GM12878 (cell line): ENCODE data around the gene KLK5. TPM values are rescaled to one million over a fixed set of nuclear protein-coding genes. Genes with fewer than 3 reads are reported as not detected.

Source experiments
- ATAC-seq: fragments of 200-7000 bp; cut with Tn5 transposase; 3 replicates; pipeline ENCODE4 v1.9.1; 2020; ENCODE audit warnings: mild to moderate bottlenecking, moderate library complexity
- BruUV-seq: library from RNA; stranded (reverse); fragments of 400-500 nt; replicated peaks from 2 replicates; lab custom pipeline; 2021; lab: Mats Ljungman, UMichigan
- CTCF ChIA-PET: fragments of 300-600 bp; sonication (Branson Sonifier 250); formaldehyde crosslinking; extraction: SDS; loops from one replicate; lab custom pipeline; 2021; ENCODE audit warnings: inconsistent platforms; lab: Yijun Ruan, JAX
- POLR2A ChIA-PET: fragments of 350-600 bp; formaldehyde crosslinking; extraction: SDS; loops from one replicate; lab custom pipeline; 2021; ENCODE audit warnings: inconsistent platforms; lab: Charles Lee
- RAD21 ChIA-PET: fragments of 300-600 bp; sonication (Branson Sonifier 250); formaldehyde crosslinking; loops from one replicate; lab custom pipeline; 2023; ENCODE audit warnings: antibody characterized with exemption; ENCODE audit not compliant: unreplicated experiment; lab: Charles Lee
- SMC1A ChIA-PET: fragments of 300-600 bp; sonication (Branson Sonifier 250); formaldehyde crosslinking; loops from one replicate; lab custom pipeline; 2023; ENCODE audit not compliant: unreplicated experiment, uncharacterized antibody; lab: Charles Lee
- DNase-seq: peaks from one replicate; pipeline ENCODE4 v3.0.0-alpha.2; 2011; ENCODE audit warnings: low read depth, low spot score
- FAIRE-seq: peaks from 3 replicates; lab custom pipeline; 2011; peaks lifted over from hg19 to GRCh38; lab: Jason Lieb, UNC
- H2AFZ ChIP-seq: 2 replicates; pipeline ENCODE4 v1.6.0; 2011; ENCODE audit warnings: low read depth, low read length, control low read depth; ENCODE audit not compliant: control insufficient read depth
- H3K27ac ChIP-seq: 2 replicates; pipeline ENCODE4 v1.5.1; 2011; ENCODE audit warnings: control low read depth; ENCODE audit not compliant: control insufficient read depth, insufficient read depth
- H3K27me3 ChIP-seq, 2 experiments: replicated peaks in 1 of 2; 2 replicates each; pipeline versions ENCODE4 v1.6.0 to v1.6.1; 2011; ENCODE audit warnings: low read length in 1 of 2; ENCODE audit not compliant: control insufficient read depth in 2 of 2, insufficient read depth in 2 of 2
- H3K36me3 ChIP-seq, 2 experiments: 2 replicates each; pipeline ENCODE4 v1.5.1; 2011; ENCODE audit warnings: low read length in 1 of 2; ENCODE audit not compliant: control insufficient read depth in 2 of 2, insufficient read depth in 2 of 2
- H3K4me1 ChIP-seq: 2 replicates; pipeline ENCODE4 v1.6.1; 2011; ENCODE audit warnings: mild to moderate bottlenecking, low read length, moderate library complexity, mixed read lengths; ENCODE audit not compliant: control insufficient read depth, insufficient read depth
- H3K4me2 ChIP-seq: 2 replicates; pipeline ENCODE4 v1.6.0; 2011; ENCODE audit warnings: control low read depth; ENCODE audit not compliant: control insufficient read depth, insufficient read depth
- H3K4me3 ChIP-seq: fragments of 200-600 bp; sonication (generic); 2 replicates; pipeline ENCODE4 v1.5.1; 2016
- H3K79me2 ChIP-seq: 2 replicates; pipeline ENCODE4 v1.6.0; 2011; ENCODE audit warnings: low read length; ENCODE audit not compliant: control insufficient read depth, insufficient read depth
- H3K9ac ChIP-seq: 2 replicates; pipeline ENCODE4 v1.8.0; 2011; ENCODE audit warnings: low read length, control low read depth, mixed read lengths; ENCODE audit not compliant: control insufficient read depth, insufficient read depth
- H3K9me3 ChIP-seq: replicated peaks from 3 replicates; pipeline ENCODE4 v1.5.1; 2011; ENCODE audit warnings: mild to moderate bottlenecking, low read length; ENCODE audit not compliant: control insufficient read depth, insufficient read depth
- H4K20me1 ChIP-seq: 2 replicates; pipeline ENCODE4 v1.6.0; 2011; ENCODE audit not compliant: control insufficient read depth, insufficient read depth
- CBX3 ChIP-seq: fragments of 200-600 bp; sonication (generic); IDR thresholded peaks from 2 replicates; pipeline ENCODE4 v1.6.1; 2016; ENCODE audit warnings: low read depth, borderline replicate concordance
- ESRRA ChIP-seq: IDR thresholded peaks from 2 replicates; pipeline ENCODE4 v1.6.1; 2012; ENCODE audit warnings: mild to moderate bottlenecking, low read length, improper control_type of control experiment
- MEF2A ChIP-seq: IDR thresholded peaks from 2 replicates; pipeline ENCODE4 v1.6.1; 2011; ENCODE audit warnings: low read depth, mild to moderate bottlenecking, low read length, moderate library complexity; ENCODE audit not compliant: insufficient read depth
- MXI1 ChIP-seq: fragments of 150-350 bp; IDR thresholded peaks from 2 replicates; pipeline ENCODE4 v1.6.1; 2011; ENCODE audit warnings: low read depth, mild to moderate bottlenecking, inconsistent platforms, low read length, improper control_type of control experiment
- NFYA ChIP-seq: IDR thresholded peaks from 2 replicates; pipeline ENCODE4 v1.6.1; 2011; ENCODE audit warnings: low read depth, mild to moderate bottlenecking, low read length, improper control_type of control experiment, borderline replicate concordance
- PAX8 ChIP-seq: fragments of 450-650 bp; IDR thresholded peaks from 2 replicates; pipeline ENCODE4 v1.6.1; 2017; ENCODE audit warnings: mild to moderate bottlenecking, moderate library complexity
- POLR2AphosphoS2 ChIP-seq: IDR thresholded peaks from 2 replicates; pipeline ENCODE4 v1.6.1; 2011; ENCODE audit warnings: low read depth, mild to moderate bottlenecking, low read length, improper control_type of control experiment, moderate library complexity
- SUPT20H ChIP-seq: IDR thresholded peaks from 2 replicates; pipeline ENCODE4 v1.6.1; 2011; ENCODE audit warnings: low read depth, mild to moderate bottlenecking, low read length, moderate library complexity, borderline replicate concordance; ENCODE audit not compliant: control insufficient read depth
- WGBS: methylation state at CpG from one replicate; pipeline ENCODE4 v1.1.6; 2016; ENCODE audit warnings: low lambda C conversion rate; ENCODE audit not compliant: insufficient replicate concordance, insufficient coverage; ENCODE audit errors: missing lambda C conversion rate; 5-methylcytosine and 5-hydroxymethylcytosine counted together
- in situ Hi-C: fragments of 300-500 bp; cut with MboI; formaldehyde crosslinking; loops from 9 replicates; pipeline ENCODE4 v1.14.3; 2018; ENCODE audit warnings: mixed read lengths
- intact Hi-C: fragments of 100-400 bp; cut with micrococcal nuclease; formaldehyde crosslinking; loops from one replicate; pipeline ENCODE4 v1.14.2; 2022; ENCODE audit not compliant: unreplicated experiment
- polyA plus RNA-seq, 11 experiments: library from polyadenylated mRNA; depleted of rRNA in 4 of 11; unstranded in 6 of 11; stranded (reverse) in 5 of 11; fragments of >200 nt; fragmentation: Nextera tagmentation in 4 of 11; fragmentation: Illumina TruSeq in 1 of 11; extraction: Ambion mirVana in 4 of 11; extraction: Trizol in 1 of 11; gene quantifications; 1 replicate in 1 of 11; 2 replicates in 10 of 11; pipeline versions ENCODE4 v1.2.1 to v1.2.3, GENCODE V29; 2011 to 2016; ENCODE audit warnings: inconsistent platforms in 2 of 11, missing spikeins in 2 of 11, low read depth in 1 of 11
- total RNA-seq, 4 experiments: library from RNA; depleted of rRNA in 3 of 4; stranded (reverse); fragments of >200 nt in 3 of 4; fragmentation: Illumina TruSeq in 1 of 4; extraction: Trizol in 1 of 4; gene quantifications; 2 replicates each; pipeline versions ENCODE4 v1.2.1 to v1.2.3, GENCODE V29; 2013 to 2021
- TF ChIP-seq, protein P1 (sequence below): fragments of 450-650 bp; IDR thresholded peaks from 2 replicates; pipeline ENCODE4 v1.6.1; 2016; ENCODE audit warnings: mild to moderate bottlenecking, moderate library complexity, borderline replicate concordance

Gene KLK5
- total and polyA plus RNA-seq, 10 of the 15 experiments (the other 5 are each of a cell fraction or from before 2014, with no cell fraction given) = 0.16 TPM; not detected in 9

DNA sequence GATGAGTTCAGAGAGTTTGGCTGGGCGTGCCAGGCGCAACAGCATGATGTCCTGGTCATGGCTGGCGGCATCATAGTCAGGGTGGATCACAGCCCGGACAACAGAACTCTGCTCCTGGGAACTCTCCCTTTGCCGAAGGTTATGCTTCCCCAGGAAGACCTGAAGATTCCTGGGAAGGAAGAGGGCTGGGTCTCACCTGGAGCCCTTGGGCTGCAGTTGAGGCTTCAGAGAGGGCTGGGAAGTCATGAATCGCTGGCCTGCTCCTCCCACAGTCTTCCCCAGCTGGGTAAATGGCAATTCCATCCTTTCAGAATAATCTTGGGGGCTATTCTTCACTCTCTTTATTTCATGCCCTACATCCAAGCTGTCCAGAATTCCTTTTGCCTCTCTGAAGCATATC is 10.5 kb upstream of the KLK5 start (continued):
- TF ChIP-seq POLR2AphosphoS2 (no peak), NFYA (no peak)

DNA sequence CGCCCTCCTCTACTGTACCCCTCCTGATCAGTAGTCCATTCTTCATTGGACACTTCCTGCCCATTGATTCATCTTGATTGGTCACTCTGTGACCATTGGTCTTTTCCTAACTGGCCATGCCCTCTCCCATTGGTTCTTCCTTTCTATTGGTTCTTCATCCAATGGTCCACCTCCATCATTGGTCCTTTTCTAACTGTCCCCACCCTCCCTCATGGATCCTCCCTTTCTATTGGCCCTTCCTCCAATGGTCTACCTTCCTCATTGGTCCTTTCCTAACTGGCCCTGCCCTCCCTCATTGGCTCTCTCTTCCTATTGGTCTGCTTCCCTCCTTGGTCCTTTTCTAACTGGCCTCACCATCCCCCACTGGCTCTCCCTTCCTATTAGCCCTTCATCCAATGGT is 9.4 kb upstream of the KLK5 start:
- Histone ChIP-seq H3K36me3 (no peaks in the 10 kb centered on the region), H3K79me2 (no peaks in the 10 kb centered on the region)
- no peak for TF ChIP-seq MEF2A
- no peak for TF ChIP-seq CBX3
- TF ChIP-seq PAX8 = no peak
- TF ChIP-seq, protein P1, sequence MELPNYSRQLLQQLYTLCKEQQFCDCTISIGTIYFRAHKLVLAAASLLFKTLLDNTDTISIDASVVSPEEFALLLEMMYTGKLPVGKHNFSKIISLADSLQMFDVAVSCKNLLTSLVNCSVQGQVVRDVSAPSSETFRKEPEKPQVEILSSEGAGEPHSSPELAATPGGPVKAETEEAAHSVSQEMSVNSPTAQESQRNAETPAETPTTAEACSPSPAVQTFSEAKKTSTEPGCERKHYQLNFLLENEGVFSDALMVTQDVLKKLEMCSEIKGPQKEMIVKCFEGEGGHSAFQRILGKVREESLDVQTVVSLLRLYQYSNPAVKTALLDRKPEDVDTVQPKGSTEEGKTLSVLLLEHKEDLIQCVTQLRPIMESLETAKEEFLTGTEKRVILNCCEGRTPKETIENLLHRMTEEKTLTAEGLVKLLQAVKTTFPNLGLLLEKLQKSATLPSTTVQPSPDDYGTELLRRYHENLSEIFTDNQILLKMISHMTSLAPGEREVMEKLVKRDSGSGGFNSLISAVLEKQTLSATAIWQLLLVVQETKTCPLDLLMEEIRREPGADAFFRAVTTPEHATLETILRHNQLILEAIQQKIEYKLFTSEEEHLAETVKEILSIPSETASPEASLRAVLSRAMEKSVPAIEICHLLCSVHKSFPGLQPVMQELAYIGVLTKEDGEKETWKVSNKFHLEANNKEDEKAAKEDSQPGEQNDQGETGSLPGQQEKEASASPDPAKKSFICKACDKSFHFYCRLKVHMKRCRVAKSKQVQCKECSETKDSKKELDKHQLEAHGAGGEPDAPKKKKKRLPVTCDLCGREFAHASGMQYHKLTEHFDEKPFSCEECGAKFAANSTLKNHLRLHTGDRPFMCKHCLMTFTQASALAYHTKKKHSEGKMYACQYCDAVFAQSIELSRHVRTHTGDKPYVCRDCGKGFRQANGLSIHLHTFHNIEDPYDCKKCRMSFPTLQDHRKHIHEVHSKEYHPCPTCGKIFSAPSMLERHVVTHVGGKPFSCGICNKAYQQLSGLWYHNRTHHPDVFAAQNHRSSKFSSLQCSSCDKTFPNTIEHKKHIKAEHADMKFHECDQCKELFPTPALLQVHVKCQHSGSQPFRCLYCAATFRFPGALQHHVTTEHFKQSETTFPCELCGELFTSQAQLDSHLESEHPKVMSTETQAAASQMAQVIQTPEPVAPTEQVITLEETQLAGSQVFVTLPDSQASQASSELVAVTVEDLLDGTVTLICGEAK = no peak
- no peak for TF ChIP-seq ESRRA
- no peak for TF ChIP-seq SUPT20H
- TF ChIP-seq MXI1 = no peak
- TF ChIP-seq, all 136 proteins: peak for 0
- intact Hi-C loops (no loop called here), in situ Hi-C loops (no loop called here)
- no peak overlapping the region for H3K4me2 ChIP-seq
- H3K4me1 ChIP-seq = no peaks in the 10 kb centered on the region
- no TSS peak for BruUV-seq
- H3K27ac ChIP-seq = no peak overlapping the region
- H4K20me1 ChIP-seq = no peaks in the 10 kb centered on the region
- no peaks in the 10 kb centered on the region; the same call in 2 of the 3 replicates for H3K9me3 ChIP-seq
- no peak for ATAC-seq
- H3K27me3 ChIP-seq = no peaks in the 10 kb centered on the region; a peak in 2 of 4 replicates
- H2AFZ ChIP-seq = no peak overlapping the region
- WGBS = 0% methylated on average over 1 of the region's 1 CpG
- DNase-seq = no peak
- no peak overlapping the region for H3K4me3 ChIP-seq
- SMC1A ChIA-PET = no interaction called here
- RAD21 ChIA-PET = no interaction called here
- FAIRE-seq = no peak
- POLR2A ChIA-PET = no interaction called here
- H3K9ac ChIP-seq = no peak overlapping the region
- CTCF ChIA-PET = no interaction called here
